HT1080 (cell line): ENCODE results near the gene TRIM63. TPM values are rescaled to one million over a fixed set of nuclear protein-coding genes. Genes with fewer than 3 reads are reported as not detected.

Experiments
- DNase-seq: peaks from one replicate; pipeline ENCODE4 v3.0.0-alpha.2; 2015; ENCODE audit warnings: low read depth
- total RNA-seq: library from RNA; depleted of rRNA; stranded (reverse); fragments of >200 nt; shearing (Covaris generic); gene quantifications from 2 replicates; pipeline ENCODE4 v1.2.3, GENCODE V29; 2014

Gene TRIM63
- total RNA-seq, 1 experiment from 2014 or later, result not detected

DNA sequence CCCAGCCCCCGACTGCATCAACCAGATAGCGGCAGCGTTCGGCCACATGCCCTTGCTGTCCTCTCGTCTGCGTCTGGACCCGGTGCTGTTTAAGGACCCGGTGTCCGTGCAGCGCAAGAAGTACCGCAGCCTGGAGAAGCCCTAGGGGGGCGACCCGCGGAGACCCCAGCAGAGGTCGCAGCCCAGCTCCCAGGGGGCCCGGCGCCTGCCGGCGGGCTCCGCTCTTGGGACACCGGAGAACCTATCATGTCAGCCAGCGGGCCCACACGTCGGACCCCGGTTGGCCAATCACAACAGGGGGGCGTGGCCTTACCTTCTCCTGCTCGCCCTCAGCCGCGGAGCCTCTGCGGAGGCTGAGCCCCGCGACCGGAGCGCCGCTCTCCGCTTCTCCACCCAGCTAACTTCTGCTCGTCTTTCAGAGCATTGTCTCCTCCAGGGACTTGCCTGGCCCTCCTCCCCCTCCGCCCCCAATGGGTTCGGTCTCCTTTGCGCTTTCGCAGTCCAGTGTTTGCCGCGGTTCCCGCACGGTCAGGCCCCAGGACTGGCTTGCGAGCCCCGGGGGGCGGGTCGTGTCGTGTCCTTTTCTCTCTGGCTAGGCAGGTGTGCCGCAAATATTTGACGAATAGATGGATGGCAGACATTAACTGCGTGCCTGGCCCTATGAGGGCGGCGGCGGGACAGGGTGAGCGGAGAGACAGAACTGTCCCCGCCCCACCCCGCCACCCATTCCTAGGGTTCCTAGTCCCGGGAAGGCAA lies 32.0 kb downstream of the TRIM63 start:
- DNase-seq, result peak; percentile 77

GRCh38 chr1:26034504-26035202 lies 32.8 kb downstream of the TRIM63 start:
- DNase-seq, result no peak

DNA sequence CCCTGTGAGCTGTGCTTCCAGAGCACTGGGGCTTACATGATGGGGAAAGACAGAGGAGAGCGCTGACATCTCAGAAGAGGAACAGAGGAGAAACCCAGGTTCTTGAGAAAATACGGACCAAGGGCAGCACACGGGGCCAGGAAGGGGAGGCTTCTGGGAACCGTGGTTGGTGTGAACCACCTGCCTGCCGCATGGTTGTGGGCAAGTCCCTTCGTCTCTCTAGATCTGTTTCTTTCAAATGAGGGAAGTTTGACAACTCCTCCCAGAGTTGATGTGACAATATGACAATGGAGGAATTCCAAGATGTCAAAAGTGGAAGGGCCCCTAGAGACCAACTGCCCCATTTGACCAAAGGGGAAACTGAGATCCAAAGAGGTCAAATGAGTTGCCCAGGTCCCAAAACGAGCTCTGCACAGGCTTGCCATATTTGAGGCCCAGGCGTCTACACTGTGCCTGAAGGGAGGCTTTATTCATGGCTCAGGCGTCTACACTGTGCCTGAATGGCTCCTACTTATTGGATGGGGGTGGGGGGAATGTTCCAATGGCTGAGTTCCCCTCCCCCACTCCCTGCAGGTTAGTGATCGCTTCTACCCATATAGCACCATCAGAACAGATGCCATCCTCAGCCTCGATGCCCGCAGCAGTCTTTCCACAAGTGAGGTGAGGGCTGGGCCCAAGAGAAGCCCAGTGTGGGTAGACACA lies 34.6 kb downstream of the TRIM63 start:
- DNase-seq, result no peak

- no peak for DNase-seq
These were observed 35.7 kb downstream of the TRIM63 start for GRCh38 chr1:26031611-26032220.

- DNase-seq, result no peak
These were observed 36.2 kb downstream of the TRIM63 start for GRCh38 chr1:26031196-26031595.

DNA sequence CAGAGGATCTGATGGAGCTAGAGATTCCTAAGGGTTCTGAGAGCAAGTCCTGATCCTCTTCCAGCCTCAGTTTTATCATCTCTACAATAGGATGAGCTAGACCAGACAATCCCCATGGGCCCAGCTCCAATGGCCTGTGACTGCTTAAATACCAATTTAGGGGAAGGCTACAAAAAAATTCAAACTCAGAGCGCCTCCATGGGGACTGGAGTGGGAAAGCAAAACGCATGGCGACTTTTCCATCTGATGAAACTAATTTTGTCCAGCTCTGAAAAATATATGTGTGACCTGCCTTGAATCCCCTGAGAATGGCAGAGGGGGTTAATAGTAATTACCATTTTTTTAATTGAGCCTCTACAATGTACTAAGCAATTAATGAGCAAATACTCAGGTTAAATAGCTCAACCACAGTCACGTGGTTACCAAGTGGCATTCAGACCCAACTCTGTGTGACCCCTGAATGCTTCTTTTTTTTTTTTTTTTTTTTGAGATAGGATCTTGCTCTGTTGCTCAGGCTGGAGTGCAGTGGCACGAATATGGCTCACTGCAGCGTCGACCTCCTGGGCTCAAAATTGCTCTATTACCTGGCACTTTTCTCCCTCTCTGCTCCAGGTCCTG lies 37.5 kb downstream of the TRIM63 start:
- no peak for DNase-seq

GRCh38 chr1:26029054-26029863 lies 38.2 kb downstream of the TRIM63 start:
- no peak for DNase-seq

DNA sequence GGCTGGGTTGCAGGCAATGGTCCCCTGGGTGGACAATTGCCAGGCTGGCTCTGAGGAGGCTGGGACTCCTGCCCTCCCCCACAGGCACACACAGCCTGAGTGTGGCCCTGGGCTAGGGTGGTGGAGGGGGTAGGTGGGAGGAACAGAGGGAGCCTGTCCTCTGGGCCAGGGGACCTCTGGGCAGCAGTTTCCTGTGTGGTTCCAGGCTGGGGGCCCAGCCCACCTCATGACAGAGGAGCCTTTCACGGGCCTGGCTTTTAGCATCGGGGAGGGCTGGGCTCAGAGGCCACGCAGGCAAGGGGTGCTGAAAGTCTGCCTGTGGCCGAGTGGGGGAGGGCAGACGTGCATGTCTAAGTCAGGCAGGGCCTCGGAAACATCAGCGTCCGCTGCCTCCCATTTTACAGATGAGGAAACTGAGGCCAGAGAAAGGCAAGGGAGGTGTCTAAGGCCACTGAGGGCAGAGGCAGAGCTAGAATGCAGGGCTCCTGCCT lies 38.9 kb downstream of the TRIM63 start:
- peak; percentile 28 for DNase-seq

DNA sequence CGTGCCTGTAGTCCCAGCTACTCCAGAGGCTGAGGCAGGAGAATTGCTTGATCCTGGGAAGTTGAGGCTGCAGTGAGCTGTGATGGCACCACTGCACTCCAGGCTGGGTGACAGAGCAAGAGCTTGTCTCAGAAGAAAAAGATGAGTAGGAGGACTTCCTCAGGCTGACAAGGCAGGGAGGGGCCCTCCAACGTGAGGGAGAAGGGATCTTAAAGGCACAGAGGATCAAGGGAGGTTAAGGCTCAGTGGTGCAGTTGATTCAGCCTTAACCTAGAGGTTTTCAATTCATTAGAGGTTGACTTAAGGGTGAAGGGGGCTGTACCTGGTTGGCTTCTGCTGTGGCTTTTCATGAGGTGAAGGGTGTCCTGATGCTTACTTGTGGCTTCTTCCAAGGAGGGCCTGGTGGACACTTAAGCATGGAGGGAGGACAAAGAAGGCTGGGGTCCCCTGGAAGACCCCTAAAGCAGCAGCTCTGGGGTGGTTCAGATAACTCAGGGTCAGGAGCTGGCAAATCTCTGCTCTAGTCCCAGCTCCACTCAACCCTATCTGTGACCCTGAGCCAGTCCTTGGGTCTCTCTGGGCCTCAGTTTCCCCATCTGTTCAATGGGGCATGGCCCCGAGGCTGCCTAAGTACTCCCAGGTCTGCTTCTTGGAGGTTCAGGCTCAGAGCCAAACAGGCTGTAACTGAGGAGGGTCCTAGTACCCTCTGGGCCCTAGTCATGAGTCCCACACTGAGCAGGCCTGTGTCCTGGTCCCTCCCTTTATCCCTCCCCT lies 39.5 kb downstream of the TRIM63 start:
- no peak for DNase-seq

DNA sequence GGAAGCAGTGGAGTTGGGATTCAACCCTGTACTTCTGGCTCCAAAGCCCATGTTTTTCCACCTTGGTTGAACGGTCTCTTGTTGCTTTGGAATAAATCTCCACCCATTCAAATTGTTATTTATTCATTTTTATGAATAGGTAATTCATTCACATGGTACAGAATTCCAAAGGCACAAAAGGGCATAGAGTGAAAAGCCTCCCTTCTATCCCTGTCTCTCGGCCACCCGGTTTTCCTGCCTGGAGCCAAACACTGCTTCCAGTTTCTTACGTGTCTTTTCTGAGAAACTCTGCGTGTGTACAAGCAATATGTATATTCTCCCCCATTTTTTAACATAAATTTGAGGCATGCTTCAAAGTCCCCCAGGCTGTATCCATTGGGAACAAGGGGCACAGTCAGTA lies 41.9 kb downstream of the TRIM63 start:
- no peak for DNase-seq

GRCh38 chr1:26025060-26025459 lies 42.4 kb downstream of the TRIM63 start:
- no peak for DNase-seq

DNA sequence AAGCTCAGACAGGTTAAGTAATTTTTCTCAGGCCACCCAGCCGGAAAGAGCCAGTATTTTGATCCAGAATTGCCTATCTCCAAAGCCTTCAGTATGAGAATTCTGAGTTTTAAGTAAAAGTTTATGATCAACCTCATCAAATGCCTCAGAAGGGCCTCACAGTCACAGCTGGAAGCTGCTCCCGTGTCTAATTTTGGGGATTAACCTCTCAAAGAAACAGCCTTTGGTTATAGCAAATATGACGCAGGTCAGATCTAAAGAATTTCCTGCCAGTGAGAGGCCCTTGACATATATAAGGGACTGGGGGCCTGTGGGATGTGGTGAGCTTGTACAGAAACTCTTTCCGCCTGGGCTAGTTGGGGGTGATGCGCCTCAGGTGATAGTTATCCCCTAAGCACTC lies 43.6 kb downstream of the TRIM63 start:
- no peak for DNase-seq

- DNase-seq, result no peak
These were observed 44.4 kb downstream of the TRIM63 start for GRCh38 chr1:26023009-26023408.

GRCh38 chr1:26022404-26022779 lies 45.0 kb downstream of the TRIM63 start:
- no peak for DNase-seq

GRCh38 chr1:26021647-26022403 lies 45.6 kb downstream of the TRIM63 start, which contains the start of gene EXTL1:
Gene EXTL1, plus strand, starts transcription at chr1:26021775. Its CDS starts 872 bp downstream, at chr1:26022647.
- DNase-seq, result no peak

- DNase-seq, result no peak
These were observed 46.3 kb downstream of the TRIM63 start for GRCh38 chr1:26020941-26021646.

- DNase-seq, result no peak
These were observed 47.1 kb downstream of the TRIM63 start for GRCh38 chr1:26020330-26020768.
